PFSK-1 (cell line): Measurements from ENCODE around the gene REV3L.

Experiments
- FOXP2 ChIP-seq: optimal IDR thresholded peaks from 2 replicates; pipeline ENCODE3; 2011; ENCODE audit warnings: borderline replicate concordance, control low read depth, inconsistent platforms; ENCODE audit not compliant: insufficient read depth; ENCODE audit errors: extremely low read length, extremely low read depth
- POLR2AphosphoS5 ChIP-seq: IDR thresholded peaks from 2 replicates; pipeline ENCODE4 v1.6.1; 2012; ENCODE audit warnings: low read depth, mild to moderate bottlenecking, control low read depth, low read length, moderate library complexity
- REST ChIP-seq, 2 experiments: IDR thresholded peaks; 2 replicates each; pipeline versions ENCODE4 v1.6.1 to v1.8.0; 2011 to 2012; ENCODE audit warnings: low read depth in 2 of 2, low read length in 2 of 2, control low read depth in 1 of 2, inconsistent platforms in 1 of 2, mild to moderate bottlenecking in 1 of 2, moderate library complexity in 1 of 2; ENCODE audit not compliant: insufficient read depth in 1 of 2
- SIN3A ChIP-seq: IDR thresholded peaks from 2 replicates; pipeline ENCODE4 v1.6.1; 2012; ENCODE audit warnings: mild to moderate bottlenecking, low read length, moderate library complexity, borderline replicate concordance; ENCODE audit not compliant: insufficient read depth
- TAF1 ChIP-seq: IDR thresholded peaks from 2 replicates; pipeline ENCODE4 v1.6.1; 2012; ENCODE audit warnings: low read length, control low read depth, borderline replicate concordance; ENCODE audit not compliant: insufficient read depth

Gene REV3L

GRCh38 chr6:111471533-111471932 lies 11.5 kb downstream of the REV3L start:
- TF ChIP-seq SIN3A = no peak
- no peak for TF ChIP-seq POLR2AphosphoS5
- no peak for TF ChIP-seq REST (IDR thresholded peaks at IDR 0.05; ENCODE audit: insufficient read depth in 1 of 2, low read depth in 2 of 2, low read length in 2 of 2)
- no peak for TF ChIP-seq TAF1
- no peak for TF ChIP-seq FOXP2

GRCh38 chr6:111470991-111471390 lies 12.0 kb downstream of the REV3L start:
- no peak for TF ChIP-seq FOXP2
- no peak for TF ChIP-seq TAF1
- no peak for TF ChIP-seq SIN3A
- TF ChIP-seq POLR2AphosphoS5 = no peak
- TF ChIP-seq REST (IDR thresholded peaks at IDR 0.05; ENCODE audit: insufficient read depth in 1 of 2, low read depth in 2 of 2, low read length in 2 of 2) = no peak

GRCh38 chr6:111469543-111469942 lies 13.5 kb downstream of the REV3L start:
- TF ChIP-seq POLR2AphosphoS5 = no peak
- no peak for TF ChIP-seq REST (IDR thresholded peaks at IDR 0.05; ENCODE audit: insufficient read depth in 1 of 2, low read depth in 2 of 2, low read length in 2 of 2)
- TF ChIP-seq FOXP2 = no peak
- no peak for TF ChIP-seq TAF1
- no peak for TF ChIP-seq SIN3A

GRCh38 chr6:111468329-111469012 lies 14.5 kb downstream of the REV3L start:
- no peak for TF ChIP-seq FOXP2
- TF ChIP-seq SIN3A = no peak
- no peak for TF ChIP-seq REST (IDR thresholded peaks at IDR 0.05; ENCODE audit: insufficient read depth in 1 of 2, low read depth in 2 of 2, low read length in 2 of 2)
- no peak for TF ChIP-seq POLR2AphosphoS5
- TF ChIP-seq TAF1 = no peak

- no peak for TF ChIP-seq POLR2AphosphoS5
- TF ChIP-seq REST (IDR thresholded peaks at IDR 0.05; ENCODE audit: insufficient read depth in 1 of 2, low read depth in 2 of 2, low read length in 2 of 2) = no peak
- no peak for TF ChIP-seq SIN3A
- TF ChIP-seq TAF1 = no peak
- TF ChIP-seq FOXP2 = no peak
These were observed 18.8 kb downstream of the REV3L start for GRCh38 chr6:111464184-111464583.
